K562 (cell line): ENCODE data around the gene ARMC6. TPM values are rescaled to one million over a fixed set of nuclear protein-coding genes. Genes with fewer than 3 reads are reported as not detected.

Source experiments
- ATAC-seq: fragments of 200-7000 bp; cut with Tn5 transposase; 3 replicates; pipeline ENCODE4 v1.9.1; 2020; ENCODE audit warnings: moderate library complexity
- BruUV-seq: library from RNA; stranded (reverse); fragments of 400-500 nt; replicated peaks from 2 replicates; lab custom pipeline; 2021; lab: Mats Ljungman, UMichigan
- CTCF ChIA-PET: fragments of 300-600 bp; formaldehyde crosslinking; extraction: SDS; loops from one replicate; lab custom pipeline; 2021; ENCODE audit warnings: low intra/inter-chr PET ratio; lab: Yijun Ruan, JAX
- POLR2A ChIA-PET: fragments of 300-600, 350-650 bp; sonication (Branson Sonifier 250); formaldehyde crosslinking; extraction: SDS; loops from one replicate; lab custom pipeline; 2021; ENCODE audit warnings: antibody characterized with exemption, inconsistent platforms; lab: Yijun Ruan, JAX
- DNase-seq, 4 experiments: peaks; one replicate each; pipeline versions ENCODE4 v3.0.0 to v3.0.0-alpha.2; 2011 to 2018; ENCODE audit warnings: low spot score in 3 of 4, mixed read lengths in 3 of 4; ENCODE audit errors: extremely low read depth in 1 of 4
- FAIRE-seq: peaks from 2 replicates; lab custom pipeline; 2011; peaks lifted over from hg19 to GRCh38; lab: Jason Lieb, UNC
- H2AFZ ChIP-seq: 2 replicates; pipeline ENCODE4 v1.6.0; 2011; ENCODE audit warnings: low read depth, low read length, control low read depth, inconsistent platforms
- H3K27ac ChIP-seq: fragments of 200-600 bp; 3 replicates; pipeline ENCODE4 v1.8.0; 2011; ENCODE audit warnings: low read depth, mild to moderate bottlenecking, control low read depth, inconsistent platforms, low read length, moderate library complexity, mixed read lengths; ENCODE audit errors: extremely low read depth
- H3K27me3 ChIP-seq, 2 experiments: fragments of 300-600 bp in 1 of 2; 2 replicates in 1 of 2; 3 replicates in 1 of 2; pipeline versions ENCODE4 v1.6.0 to v1.8.0; 2011; ENCODE audit warnings: inconsistent platforms in 2 of 2, low read length in 2 of 2, mild to moderate bottlenecking in 1 of 2, mixed read lengths in 1 of 2, moderate library complexity in 1 of 2; ENCODE audit not compliant: control insufficient read depth in 2 of 2, insufficient read depth in 2 of 2
- H3K36me3 ChIP-seq: fragments of 300-600 bp; 3 replicates; pipeline ENCODE4 v1.8.0; 2011; ENCODE audit warnings: mild to moderate bottlenecking, low read length, inconsistent platforms; ENCODE audit not compliant: control insufficient read depth, insufficient read depth
- H3K4me1 ChIP-seq, 2 experiments: fragments of 200-600 bp in 1 of 2; replicated peaks in 1 of 2; 2 replicates in 1 of 2; 3 replicates in 1 of 2; pipeline versions ENCODE4 v1.5.1 to v1.8.0; 2011; ENCODE audit warnings: inconsistent platforms in 2 of 2, low read length in 2 of 2, mild to moderate bottlenecking in 1 of 2, mixed read lengths in 1 of 2, moderate library complexity in 1 of 2; ENCODE audit not compliant: control insufficient read depth in 2 of 2, insufficient read depth in 2 of 2
- H3K4me2 ChIP-seq: 2 replicates; pipeline ENCODE4 v1.6.1; 2011; ENCODE audit warnings: low read length, control low read depth, inconsistent platforms, mixed read lengths; ENCODE audit not compliant: insufficient read depth
- H3K4me3 ChIP-seq: fragments of 200-600 bp; sonication (generic), shearing (Covaris generic); 2 replicates; pipeline ENCODE4 v1.5.1; 2016; ENCODE audit warnings: control low read depth, inconsistent platforms
- H3K79me2 ChIP-seq: fragments of 200-600 bp; 3 replicates; pipeline ENCODE4 v1.8.0; 2011; ENCODE audit warnings: low read length, inconsistent platforms; ENCODE audit not compliant: control insufficient read depth, insufficient read depth
- H3K9ac ChIP-seq, 2 experiments: 2 replicates each; pipeline versions ENCODE4 v1.6.0 to v1.6.1; 2011; ENCODE audit warnings: low read depth in 2 of 2, low read length in 2 of 2, control low read depth in 1 of 2, inconsistent platforms in 1 of 2, mild to moderate bottlenecking in 1 of 2, mixed read lengths in 1 of 2; ENCODE audit not compliant: insufficient read depth in 1 of 2
- H3K9me1 ChIP-seq: one replicate; pipeline ENCODE4 v1.6.0; 2011; ENCODE audit warnings: inconsistent platforms, mild to moderate bottlenecking, low read length, moderate library complexity; ENCODE audit not compliant: control insufficient read depth, insufficient read depth
- H3K9me3 ChIP-seq: replicated peaks from 2 replicates; pipeline ENCODE4 v1.5.1; 2011; ENCODE audit warnings: low read depth, low read length, inconsistent platforms; ENCODE audit not compliant: control insufficient read depth, insufficient read depth
- H4K20me1 ChIP-seq: replicated peaks from 2 replicates; pipeline ENCODE4 v1.6.1; 2011; ENCODE audit warnings: low read length, inconsistent platforms, mixed read lengths; ENCODE audit not compliant: control insufficient read depth, insufficient read depth
- BCOR ChIP-seq: fragments of 450-650 bp; IDR thresholded peaks from 2 replicates; pipeline ENCODE4 v1.6.1; 2016
- POLR2G ChIP-seq: fragments of 200-400 bp; formaldehyde crosslinking; IDR thresholded peaks from 2 replicates; pipeline ENCODE4 v1.6.1; 2017; ENCODE audit warnings: low read depth, mild to moderate bottlenecking, antibody characterized with exemption, low read length, moderate library complexity
- RBM25 ChIP-seq: fragments of 200-400 bp; formaldehyde crosslinking; IDR thresholded peaks from 2 replicates; pipeline ENCODE4 v1.6.1; 2018; ENCODE audit warnings: low read length, low read depth, moderate library complexity; ENCODE audit not compliant: severe bottlenecking
- WGBS: fragments of 100-300 bp; shearing (Covaris generic); methylation state at CpG from one replicate; pipeline ENCODE4 v1.1.6; 2016; ENCODE audit warnings: low coverage, mixed read lengths; ENCODE audit not compliant: insufficient coverage; ENCODE audit errors: missing lambda C conversion rate; 5-methylcytosine and 5-hydroxymethylcytosine counted together
- in situ Hi-C: fragments of 300-500 bp; cut with MboI; formaldehyde crosslinking; loops from 4 replicates; pipeline ENCODE4 v1.15.0; 2018; ENCODE audit warnings: inconsistent platforms, mixed read lengths
- intact Hi-C: fragments of 100-400 bp; cut with micrococcal nuclease; formaldehyde crosslinking; loops from 2 replicates; pipeline ENCODE4 v1.14.2; 2022
- polyA plus RNA-seq, 8 experiments: library from polyadenylated mRNA; depleted of rRNA in 4 of 8; stranded (reverse) in 5 of 8; unstranded in 3 of 8; fragments of >200 nt; fragmentation: Nextera tagmentation in 2 of 8; fragmentation: Illumina TruSeq in 1 of 8; extraction: Ambion mirVana in 2 of 8; extraction: Trizol in 1 of 8; gene quantifications; 2 replicates each; pipeline versions ENCODE4 v1.2.1 to v1.2.3, GENCODE V29; 2011 to 2014; ENCODE audit warnings: inconsistent platforms in 1 of 8, missing spikeins in 1 of 8
- total RNA-seq, 7 experiments: library from RNA; depleted of rRNA in 6 of 7; stranded (reverse); fragments of >200 nt in 6 of 7; fragmentation: Illumina TruSeq in 2 of 7; extraction: Trizol in 2 of 7; gene quantifications; 2 replicates each; pipeline versions ENCODE4 v1.2.1 to v1.2.3, GENCODE V29; 2011 to 2021; ENCODE audit warnings: low replicate concordance in 1 of 7
- TF ChIP-seq, protein P1 (sequence below): fragments of 150-350 bp; conservative IDR thresholded peaks from 2 replicates; pipeline ENCODE4 v1.6.1; 2014; ENCODE audit warnings: low read length

The ARMC6 gene
- total and polyA plus RNA-seq, 9 of the 15 experiments (the other 6 are each of a cell fraction or from before 2014, with no cell fraction given), result 2.1 to 93.4 (median 63.6) TPM

DNA sequence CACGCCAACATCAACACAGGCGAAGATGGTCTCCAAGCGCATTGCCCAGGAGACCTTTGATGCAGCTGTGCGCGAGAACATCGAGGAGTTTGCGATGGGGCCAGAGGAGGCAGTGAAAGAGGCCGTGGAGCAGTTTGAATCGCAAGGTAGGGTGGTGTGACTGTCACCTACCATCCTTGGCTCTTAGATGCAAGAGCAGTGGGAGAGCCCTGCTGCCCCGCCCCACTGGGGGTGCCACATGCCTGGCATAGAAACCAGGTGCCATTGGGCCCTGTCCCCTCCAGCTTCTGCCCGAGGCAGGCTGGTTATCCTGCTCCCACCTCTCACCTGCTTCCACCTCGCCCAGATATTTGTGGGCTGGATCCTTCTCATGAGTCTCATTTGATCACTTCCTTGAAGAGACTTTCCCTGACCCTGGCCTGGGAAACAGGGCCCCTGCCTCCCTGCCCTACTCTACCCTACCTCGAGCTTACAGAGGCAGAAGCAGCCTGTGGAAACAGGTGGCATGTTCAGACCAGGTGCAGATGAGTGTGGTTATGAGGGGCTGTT lies 9.4 kb downstream of the ARMC6 start (continued):
- TF ChIP-seq, protein P1, sequence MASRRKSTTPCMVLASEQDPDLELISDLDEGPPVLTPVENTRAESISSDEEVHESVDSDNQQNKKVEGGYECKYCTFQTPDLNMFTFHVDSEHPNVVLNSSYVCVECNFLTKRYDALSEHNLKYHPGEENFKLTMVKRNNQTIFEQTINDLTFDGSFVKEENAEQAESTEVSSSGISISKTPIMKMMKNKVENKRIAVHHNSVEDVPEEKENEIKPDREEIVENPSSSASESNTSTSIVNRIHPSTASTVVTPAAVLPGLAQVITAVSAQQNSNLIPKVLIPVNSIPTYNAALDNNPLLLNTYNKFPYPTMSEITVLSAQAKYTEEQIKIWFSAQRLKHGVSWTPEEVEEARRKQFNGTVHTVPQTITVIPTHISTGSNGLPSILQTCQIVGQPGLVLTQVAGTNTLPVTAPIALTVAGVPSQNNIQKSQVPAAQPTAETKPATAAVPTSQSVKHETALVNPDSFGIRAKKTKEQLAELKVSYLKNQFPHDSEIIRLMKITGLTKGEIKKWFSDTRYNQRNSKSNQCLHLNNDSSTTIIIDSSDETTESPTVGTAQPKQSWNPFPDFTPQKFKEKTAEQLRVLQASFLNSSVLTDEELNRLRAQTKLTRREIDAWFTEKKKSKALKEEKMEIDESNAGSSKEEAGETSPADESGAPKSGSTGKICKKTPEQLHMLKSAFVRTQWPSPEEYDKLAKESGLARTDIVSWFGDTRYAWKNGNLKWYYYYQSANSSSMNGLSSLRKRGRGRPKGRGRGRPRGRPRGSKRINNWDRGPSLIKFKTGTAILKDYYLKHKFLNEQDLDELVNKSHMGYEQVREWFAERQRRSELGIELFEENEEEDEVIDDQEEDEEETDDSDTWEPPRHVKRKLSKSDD, result no peak
- TF ChIP-seq BCOR, result no peak
- TF ChIP-seq, all 486 proteins: peak for 0

DNA sequence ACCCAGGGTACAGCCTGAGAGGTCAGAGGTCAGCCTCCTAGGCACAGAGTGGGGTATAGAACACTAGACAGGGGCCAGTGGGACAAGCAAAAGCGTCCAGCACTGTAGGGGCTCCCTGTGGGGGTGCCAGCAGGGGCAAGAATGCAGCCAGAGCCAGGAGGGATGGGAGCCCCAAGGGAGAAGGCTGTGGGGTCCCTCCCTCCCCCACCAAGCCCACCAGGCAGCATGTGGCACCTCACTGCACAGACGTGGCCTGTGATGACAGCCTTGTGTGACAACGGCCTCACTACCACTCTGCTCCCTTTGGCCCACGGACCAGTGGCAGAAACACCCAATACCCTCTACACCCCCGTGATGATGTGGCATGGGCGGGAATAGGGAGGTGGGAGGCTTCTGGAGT lies 10.1 kb downstream of the ARMC6 start:
- POLR2A ChIA-PET, result no interaction called here
- H3K36me3 ChIP-seq, result peaks cover 59% of the 10 kb centered on the region
- H3K4me2 ChIP-seq, result no peak overlapping the region
- no peak overlapping the region for H3K27ac ChIP-seq
- DNase-seq, result no peak
- no TSS peak for BruUV-seq
- H3K4me3 ChIP-seq, result no peak overlapping the region
- peak overlapping the region in 1 of 2 experiments; percentile 26; a peak in 1 of 4 replicates for H3K9ac ChIP-seq
- no peak overlapping the region for H2AFZ ChIP-seq
- CTCF ChIA-PET, result no interaction called here
- WGBS, result 84% methylated on average over 6 of the region's 6 CpGs
- no peaks in the 10 kb centered on the region for H3K9me3 ChIP-seq
- peaks cover 5% of the 10 kb centered on the region; the same call in 1 of the 2 replicates for H4K20me1 ChIP-seq
- H3K27me3 ChIP-seq, result no peaks in the 10 kb centered on the region
- 0 out of 2 replicates have a peak, but pooled peaks have one; percentile 36 for TF ChIP-seq POLR2G
- no peak for TF ChIP-seq RBM25
- TF ChIP-seq, all 486 proteins: peak for 1
- no peaks in the 10 kb centered on the region for H3K9me1 ChIP-seq
- FAIRE-seq, result no peak
- H3K79me2 ChIP-seq, result peaks cover 25% of the 10 kb centered on the region
- ATAC-seq, result no peak
- in situ Hi-C loops (loop anchor here (10.0 kb wide), 1 partner anchor 281 kb away; the partner anchor contains the start of genes MAU2 and SUGP1), intact Hi-C loops (no loop called here)
- no peaks in the 10 kb centered on the region for H3K4me1 ChIP-seq
